H7 (cell line): ENCODE data around the gene BCOR. TPM values are rescaled to one million over a fixed set of nuclear protein-coding genes. Genes with fewer than 3 reads are reported as not detected.
A peak's percentile ranks its signal among the peaks of the same experiment; 100 is the strongest.

Source experiments
- DNase-seq: peaks from one replicate; pipeline ENCODE4 v3.0.0; 2012
- H3K27me3 ChIP-seq: 2 replicates; pipeline ENCODE4 v1.6.0; 2011; ENCODE audit warnings: mild to moderate bottlenecking, low read length; ENCODE audit not compliant: control insufficient read depth, insufficient read depth
- H3K36me3 ChIP-seq: replicated peaks from 2 replicates; pipeline ENCODE4 v1.5.1; 2011; ENCODE audit warnings: low read length; ENCODE audit not compliant: control insufficient read depth, insufficient read depth
- H3K4me3 ChIP-seq: 2 replicates; pipeline ENCODE4 v1.5.1; 2011; ENCODE audit warnings: low read depth, mild to moderate bottlenecking, control low read depth, low read length, moderate library complexity; ENCODE audit not compliant: insufficient read depth
- total RNA-seq: library from RNA; depleted of rRNA; stranded (reverse); fragments of >200 nt; shearing (Covaris generic); gene quantifications from 2 replicates; pipeline ENCODE4 v1.2.3, GENCODE V29; 2014

BCOR gene
- total RNA-seq, 1 experiment from 2014 or later: 32.5 TPM

DNA sequence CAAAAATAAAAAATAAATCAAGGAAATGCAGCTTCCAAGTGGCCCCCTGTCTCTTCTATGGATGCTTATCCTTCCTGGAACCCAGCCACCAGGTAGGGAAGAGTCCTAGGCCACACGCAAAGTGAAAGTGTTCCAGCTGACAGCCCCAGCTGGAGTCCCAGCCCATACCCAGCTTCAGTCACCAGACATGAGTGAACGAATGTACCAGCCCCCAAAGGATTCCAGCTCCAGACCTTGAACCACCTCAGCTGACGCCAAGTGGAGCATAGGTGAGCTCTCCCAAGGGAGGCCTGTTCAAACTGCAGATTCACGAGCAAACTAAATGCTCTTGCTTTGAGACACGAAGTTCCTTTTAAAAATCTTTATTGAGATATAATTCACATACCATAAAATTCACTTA lies 62.0 kb downstream of the BCOR start:
- Histone ChIP-seq H3K36me3 (no peaks in the 10 kb centered on the region), H3K27me3 (no peaks in the 10 kb centered on the region), H3K4me3 (no peak overlapping the region)
- no peak for DNase-seq

DNA sequence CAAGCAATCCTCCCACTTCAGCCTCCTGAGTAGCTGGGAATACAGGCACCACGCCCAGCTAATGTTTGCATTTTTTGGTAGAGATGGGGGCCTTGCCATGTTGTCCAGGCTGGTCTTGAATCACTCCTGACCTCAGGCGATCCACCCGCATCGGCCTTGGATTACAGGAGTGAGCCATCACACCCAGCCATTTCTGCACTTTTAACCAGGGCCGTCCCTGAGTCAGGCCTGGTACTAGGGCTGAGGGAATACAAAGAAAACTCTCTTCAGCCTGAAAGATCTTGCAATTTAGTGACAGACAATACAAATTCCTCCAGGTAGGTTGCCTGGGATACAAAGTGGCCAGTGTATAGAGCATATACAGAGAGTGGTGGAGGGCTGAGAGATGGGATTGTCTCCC lies 65.8 kb downstream of the BCOR start:
- H3K4me3 ChIP-seq: no peak overlapping the region
- DNase-seq: no peak
- peaks cover under 1% of the 10 kb centered on the region; the same call in 1 of the 2 replicates for H3K27me3 ChIP-seq
- H3K36me3 ChIP-seq: no peaks in the 10 kb centered on the region

DNA sequence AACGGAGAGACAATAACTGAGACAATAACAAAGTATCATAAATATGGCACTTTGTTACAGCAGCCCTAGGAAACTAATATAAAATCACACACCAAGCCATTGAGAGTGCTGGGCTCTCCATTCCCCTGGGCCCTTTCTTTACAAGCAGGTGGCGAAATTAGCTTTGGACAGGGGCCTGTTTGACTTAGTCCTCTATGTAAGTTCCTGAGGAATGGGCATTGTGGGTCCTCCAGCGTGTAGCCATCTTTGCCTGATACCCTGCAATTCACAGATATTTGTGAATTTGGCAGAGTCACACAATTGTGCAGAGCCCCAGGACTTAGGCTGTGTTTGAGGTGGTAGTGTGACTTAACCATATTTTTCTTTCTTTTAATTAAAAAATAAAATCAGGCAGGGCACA lies 67.6 kb downstream of the BCOR start:
- Histone ChIP-seq H3K27me3 (peaks cover 1% of the 10 kb centered on the region; the same call in 1 of the 2 replicates), H3K4me3 (no peak overlapping the region), H3K36me3 (no peaks in the 10 kb centered on the region)
- no peak for DNase-seq

DNA sequence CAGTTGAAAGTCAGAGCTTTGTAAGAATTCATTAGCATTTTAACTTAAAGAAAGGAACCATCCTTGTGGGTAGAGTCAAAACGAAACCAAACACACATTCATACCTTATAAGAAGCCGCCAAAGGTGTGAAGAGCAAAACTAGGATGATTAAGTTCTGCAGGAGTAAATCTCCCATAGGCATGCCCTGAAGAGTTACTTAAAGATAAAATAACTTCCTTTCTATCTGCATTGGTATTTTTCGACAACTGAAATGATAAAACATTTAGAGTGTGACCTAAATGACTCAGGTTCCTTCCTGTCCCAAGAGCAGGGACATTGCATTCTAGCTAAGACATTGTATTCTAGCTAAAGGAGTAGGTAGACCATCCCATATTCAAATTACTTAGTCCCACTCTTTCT lies 75.3 kb downstream of the BCOR start:
- no peak overlapping the region for H3K4me3 ChIP-seq
- no peak for DNase-seq
- H3K27me3 ChIP-seq: peaks cover 1% of the 10 kb centered on the region; the same call in 1 of the 2 replicates
- no peaks in the 10 kb centered on the region for H3K36me3 ChIP-seq

DNA sequence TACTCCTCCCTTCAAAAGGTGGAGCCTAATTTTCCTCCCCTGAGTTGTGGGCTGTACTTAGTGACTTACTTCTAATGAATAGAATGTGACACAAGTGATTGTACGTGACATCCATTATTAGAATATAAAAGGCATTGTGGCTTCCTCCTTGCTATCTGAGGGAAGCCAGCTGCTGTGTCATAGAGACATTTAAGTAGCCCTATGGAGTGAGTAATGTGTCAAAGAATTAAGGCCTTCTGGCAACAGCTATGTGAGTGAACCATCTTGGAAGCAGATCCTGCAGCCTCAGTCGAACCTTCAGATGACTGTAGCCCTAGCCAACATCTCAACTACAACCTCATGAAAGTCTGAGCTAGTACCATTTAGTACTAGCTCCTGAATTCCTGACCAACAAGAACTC lies 76.1 kb downstream of the BCOR start:
- Histone ChIP-seq H3K4me3 (no peak overlapping the region), H3K36me3 (no peaks in the 10 kb centered on the region), H3K27me3 (peaks cover 3% of the 10 kb centered on the region; the same call in 1 of the 2 replicates)
- DNase-seq: no peak

DNA sequence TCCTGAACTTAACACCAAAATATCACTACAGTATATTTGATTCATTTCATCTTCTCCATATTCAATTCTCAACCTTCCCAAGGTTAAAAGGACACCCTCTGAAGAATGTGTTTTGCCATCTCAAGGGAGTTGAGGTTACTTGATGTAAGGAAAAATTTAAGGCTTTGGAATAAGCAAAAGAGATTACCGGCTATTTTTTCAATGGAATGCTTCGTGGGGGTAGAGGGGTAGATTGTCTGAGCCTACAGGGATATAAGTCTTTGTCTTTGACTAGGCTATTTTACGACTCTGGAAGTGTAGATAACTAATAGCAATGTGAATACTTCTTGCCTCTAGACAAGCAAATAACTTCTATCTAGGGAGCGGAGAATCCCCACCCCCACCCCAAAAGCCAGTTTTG lies 78.2 kb downstream of the BCOR start:
- H3K4me3 ChIP-seq: no peak overlapping the region
- no peaks in the 10 kb centered on the region for H3K36me3 ChIP-seq
- peaks cover 12% of the 10 kb centered on the region; the same call in 1 of the 2 replicates for H3K27me3 ChIP-seq
- no peak for DNase-seq

DNA sequence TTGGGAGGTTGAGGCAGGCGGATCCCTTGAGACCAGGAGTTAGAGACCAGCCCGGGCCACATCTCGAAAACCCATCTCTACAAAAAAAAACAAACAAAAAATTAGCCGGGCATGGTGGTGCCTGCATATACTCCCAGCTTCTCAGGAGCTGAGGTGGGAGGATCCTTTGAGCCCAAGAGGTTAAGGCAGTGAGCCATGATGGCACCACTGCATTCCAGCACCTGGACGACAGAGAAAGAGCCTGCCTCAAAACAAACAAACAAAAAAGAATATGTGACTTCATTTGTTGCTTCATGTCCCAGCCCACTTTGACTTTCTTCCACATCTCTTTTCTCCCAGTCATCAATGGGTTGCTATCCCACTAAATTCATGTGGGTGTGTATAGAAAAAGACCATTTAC lies 79.7 kb downstream of the BCOR start:
- H3K27me3 ChIP-seq: peaks cover 23% of the 10 kb centered on the region; the same call in 1 of the 2 replicates
- no peak overlapping the region for H3K4me3 ChIP-seq
- no peaks in the 10 kb centered on the region for H3K36me3 ChIP-seq
- DNase-seq: no peak

DNA sequence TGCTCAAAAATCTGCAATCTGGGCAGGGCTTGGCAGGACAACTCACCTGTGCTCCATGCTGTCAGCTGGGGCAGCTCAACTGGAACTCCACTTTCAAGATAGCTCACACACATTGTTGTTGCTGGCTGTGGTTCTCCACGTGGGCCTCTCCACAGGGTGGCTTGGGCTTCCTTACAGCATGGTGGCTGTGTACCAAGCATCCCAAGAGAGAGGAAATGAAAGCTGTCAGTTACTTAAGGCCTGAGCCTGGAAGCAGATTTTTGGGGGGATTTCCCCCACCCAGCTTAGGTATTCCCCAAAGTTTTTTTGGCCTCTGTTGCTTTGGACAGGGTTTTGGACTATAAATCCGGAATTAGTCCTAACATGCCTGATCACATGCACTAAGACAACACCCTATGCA lies 81.0 kb downstream of the BCOR start:
- Histone ChIP-seq H3K27me3 (peaks cover 36% of the 10 kb centered on the region), H3K36me3 (no peaks in the 10 kb centered on the region), H3K4me3 (no peak overlapping the region)
- DNase-seq: no peak

DNA sequence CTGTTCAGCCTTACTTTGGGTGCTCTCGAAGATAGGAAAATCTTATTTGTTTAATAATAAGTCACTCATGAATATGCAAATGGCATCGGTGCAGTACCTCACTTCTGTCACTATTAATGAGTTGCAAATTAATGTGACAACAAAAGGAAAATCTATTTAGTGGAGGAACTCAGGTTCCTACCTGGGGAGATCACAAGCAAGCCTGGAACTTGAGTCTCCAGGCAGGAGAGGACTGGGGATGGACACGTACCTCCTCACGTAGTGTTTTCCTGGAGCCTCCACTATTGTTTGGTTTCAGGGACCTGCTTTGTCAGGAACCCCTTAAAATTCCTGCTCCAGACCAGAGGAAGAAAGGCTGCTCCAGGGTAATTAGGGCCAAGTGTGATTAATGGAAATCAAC lies 82.1 kb downstream of the BCOR start:
- Histone ChIP-seq H3K4me3 (peak overlapping the region; percentile 62), H3K27me3 (peaks cover 47% of the 10 kb centered on the region), H3K36me3 (no peaks in the 10 kb centered on the region)
- DNase-seq: peak; percentile 50

DNA sequence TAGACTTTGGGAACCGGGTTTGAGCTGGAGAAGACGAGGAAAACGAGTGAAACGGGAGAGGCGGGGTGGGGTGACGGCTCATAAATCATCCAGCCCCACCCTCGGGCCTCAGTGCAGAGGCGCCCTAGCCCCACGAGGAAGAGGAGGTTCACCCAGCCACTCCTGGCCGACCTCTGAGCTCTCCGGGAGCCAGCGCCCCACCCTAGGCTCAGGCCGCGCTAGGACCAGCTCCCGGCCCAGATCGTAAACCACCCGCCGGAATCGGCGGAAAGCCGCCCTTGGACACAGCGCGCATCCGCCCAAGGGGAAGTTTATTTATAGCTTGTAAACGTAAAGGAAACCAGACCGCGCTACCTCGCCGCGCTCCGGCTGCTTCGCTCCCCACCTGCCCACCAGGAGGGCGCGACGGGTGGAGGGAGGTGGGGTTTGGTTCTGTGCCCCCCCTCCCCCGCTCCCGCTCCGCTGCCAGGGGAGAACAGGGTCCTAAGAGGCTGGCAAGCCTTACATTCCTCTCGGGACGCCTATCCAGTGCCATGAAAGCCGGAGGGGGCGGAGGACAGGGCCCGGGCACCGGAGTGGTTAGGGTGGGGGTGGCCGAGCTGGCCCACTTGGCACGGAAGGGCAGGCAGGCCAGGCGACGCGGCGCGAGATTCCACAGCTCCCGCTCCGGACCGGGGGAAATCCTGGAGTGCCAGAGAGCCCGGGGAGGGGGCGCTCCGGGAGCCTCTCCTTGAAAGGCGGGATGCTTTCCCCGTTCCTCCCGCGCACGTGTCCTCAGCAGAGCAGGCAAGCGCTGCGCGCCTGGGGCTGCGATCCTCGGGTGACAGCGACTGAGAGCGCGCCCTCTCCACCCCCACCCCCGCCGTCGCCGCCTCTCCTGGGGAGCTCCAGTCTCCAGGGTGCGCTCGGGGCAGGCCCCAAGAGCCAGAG lies 84.2 kb downstream of the BCOR start:
- no peaks in the 10 kb centered on the region for H3K36me3 ChIP-seq
- peak; percentile 84 for DNase-seq
- H3K27me3 ChIP-seq: peaks cover 67% of the 10 kb centered on the region
- peak overlapping the region; percentile 62 for H3K4me3 ChIP-seq

DNA sequence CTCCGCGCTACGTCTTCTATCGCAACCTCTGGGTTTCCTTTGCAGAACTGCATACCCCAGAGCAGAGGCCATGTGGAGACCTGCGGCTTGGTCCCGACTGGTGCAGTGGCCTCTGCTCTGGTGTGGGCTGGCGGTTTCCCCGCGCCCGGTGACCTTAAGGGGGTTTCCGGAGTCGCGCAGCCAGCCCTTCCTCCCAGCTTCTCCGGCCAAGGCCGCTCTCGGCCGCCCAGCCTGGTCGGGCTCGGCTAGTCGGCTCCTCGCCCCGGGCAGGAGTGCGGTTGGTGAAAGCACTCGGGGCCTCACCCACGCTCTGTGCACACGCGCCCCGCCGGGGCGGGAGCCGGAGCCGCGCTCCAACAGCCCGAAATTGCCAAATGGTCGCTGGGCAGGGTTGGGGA lies 84.9 kb downstream of the BCOR start:
- no peaks in the 10 kb centered on the region for H3K36me3 ChIP-seq
- peak; percentile 73 for DNase-seq
- H3K27me3 ChIP-seq: peaks cover 74% of the 10 kb centered on the region
- peak overlapping the region; percentile 62 for H3K4me3 ChIP-seq

DNA sequence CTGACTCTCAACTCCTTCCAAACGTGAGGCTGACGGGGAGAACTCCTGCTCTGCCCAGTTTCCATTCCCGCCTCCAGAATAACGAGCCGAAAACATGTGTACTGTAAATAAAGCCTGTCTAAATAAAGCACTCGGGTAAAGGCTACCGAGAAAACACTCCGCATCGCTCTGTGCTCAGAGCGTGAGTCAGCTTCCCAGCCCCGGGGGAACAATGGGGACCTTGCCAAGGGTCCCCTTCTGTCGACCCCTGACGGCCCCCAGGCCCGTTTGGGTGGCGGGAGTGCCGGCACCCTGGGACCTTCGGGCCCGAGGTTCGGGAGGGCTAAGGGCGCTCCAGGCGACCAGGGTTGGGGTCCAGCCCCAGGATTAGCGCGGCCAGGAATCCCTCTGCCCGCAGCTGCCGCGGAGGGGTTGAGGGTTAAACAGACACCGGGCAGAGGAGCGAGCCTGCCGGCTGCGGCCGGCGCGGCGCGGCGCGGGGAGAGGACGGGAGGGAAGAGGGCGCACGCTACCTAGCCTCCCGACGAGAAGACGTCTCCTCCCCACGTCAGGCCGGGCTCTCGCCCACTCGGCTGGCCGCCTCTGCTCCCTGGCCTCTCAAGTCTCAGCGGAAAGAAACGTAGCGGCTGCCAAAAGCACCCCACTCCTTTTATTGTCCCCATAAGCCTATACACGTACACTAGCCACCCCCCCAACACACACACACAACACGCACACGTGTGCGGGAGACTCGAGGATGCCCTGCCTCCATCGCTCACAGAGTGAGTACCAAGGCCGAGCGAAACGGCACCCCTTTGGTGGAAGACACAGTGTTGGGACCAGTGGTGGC lies 85.5 kb downstream of the BCOR start:
- no peaks in the 10 kb centered on the region for H3K36me3 ChIP-seq
- peak overlapping the region; percentile 62 for H3K4me3 ChIP-seq
- peak; percentile 84 for DNase-seq
- peaks cover 80% of the 10 kb centered on the region for H3K27me3 ChIP-seq

DNA sequence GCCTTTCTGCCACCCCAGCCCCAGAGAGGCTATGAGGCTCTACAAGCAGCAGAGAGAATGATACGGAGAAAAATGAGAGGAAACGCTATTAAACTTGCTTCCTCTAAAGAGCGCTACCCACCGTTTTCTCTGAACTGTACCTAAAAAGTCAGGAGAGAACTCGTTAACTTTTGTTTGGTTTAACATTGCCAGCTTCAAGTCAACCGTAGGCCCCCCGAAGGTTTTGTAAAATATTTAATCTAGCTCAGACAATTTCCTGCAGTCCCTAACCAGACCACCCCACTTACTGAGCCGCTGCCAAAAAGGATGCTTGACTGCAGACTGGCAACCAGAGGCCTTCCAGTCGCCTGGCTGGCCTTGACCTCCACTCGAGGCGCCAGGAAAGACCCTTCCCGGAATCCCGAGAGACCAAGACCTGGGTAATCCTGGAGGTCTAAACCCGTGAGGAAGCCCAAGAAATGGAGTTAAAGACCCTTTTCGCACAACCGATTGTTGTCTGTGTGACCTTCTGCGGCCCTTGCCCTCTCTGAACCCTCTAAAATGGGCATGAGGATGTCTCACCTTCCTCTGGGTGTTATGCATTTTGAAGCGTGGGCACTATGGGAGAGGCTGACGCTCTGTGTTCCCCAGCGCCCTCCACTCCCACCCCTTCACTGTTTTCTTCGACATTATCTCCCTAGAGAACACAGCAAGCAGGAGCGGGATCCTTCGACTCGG lies 86.3 kb downstream of the BCOR start:
- peak; percentile 30 for DNase-seq
- Histone ChIP-seq H3K36me3 (no peaks in the 10 kb centered on the region), H3K4me3 (no peak overlapping the region; the same call in 1 of the 2 replicates), H3K27me3 (peaks cover 81% of the 10 kb centered on the region)

DNA sequence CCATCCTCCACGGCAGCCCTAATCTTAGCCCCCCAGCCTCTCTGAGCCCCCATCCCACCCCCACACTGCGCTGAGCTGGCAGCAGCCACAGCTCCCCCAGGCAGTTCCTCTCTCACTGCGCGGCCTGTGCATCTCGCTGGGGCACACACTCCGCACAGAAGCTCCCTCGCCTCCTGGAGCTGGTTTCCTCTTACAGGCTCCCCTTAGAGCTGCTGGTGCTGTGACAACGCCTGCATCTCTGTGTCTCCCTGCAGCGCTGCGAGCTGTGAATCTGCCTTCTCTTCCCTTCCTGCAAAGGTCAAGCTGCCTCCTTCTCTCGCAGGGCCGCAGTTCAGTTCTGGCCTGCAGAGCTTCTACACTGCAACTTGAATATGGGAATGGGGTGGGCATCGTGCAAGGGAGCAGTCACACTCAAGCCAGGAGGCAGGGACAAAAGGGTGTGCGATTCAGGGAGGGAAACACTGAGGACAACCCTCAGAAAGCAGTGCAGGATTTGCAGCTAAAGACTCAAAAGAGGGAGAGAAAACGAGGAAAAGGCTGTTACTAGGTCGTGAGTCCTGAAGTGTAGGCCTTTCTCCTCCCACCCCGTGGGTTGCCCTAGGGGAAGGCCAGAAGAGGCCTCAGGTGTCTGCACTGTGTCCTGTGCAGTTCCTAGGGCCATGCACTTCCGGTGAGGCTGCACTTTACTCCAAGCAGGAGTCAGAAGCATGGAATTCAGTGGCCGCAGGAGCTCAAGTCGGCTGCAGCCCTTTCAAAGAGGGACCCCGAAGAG lies 87.0 kb downstream of the BCOR start:
- Histone ChIP-seq H3K27me3 (peaks cover 81% of the 10 kb centered on the region), H3K4me3 (no peak overlapping the region), H3K36me3 (no peaks in the 10 kb centered on the region)
- DNase-seq: peak; percentile 77
